OCI-LY7 (cell line): Measurements from ENCODE around the gene ZSCAN10. TPM values are rescaled to one million over a fixed set of nuclear protein-coding genes. Genes with fewer than 3 reads are reported as not detected.

Experiments used
- BruUV-seq: library from RNA; stranded (reverse); fragments of 400-500 nt; replicated peaks from 2 replicates; lab custom pipeline; 2021; lab: Mats Ljungman, UMichigan
- CTCF ChIA-PET: fragments of 300-600 bp; sonication (Branson Sonifier 250); formaldehyde crosslinking; loops from one replicate; lab custom pipeline; 2022; ENCODE audit warnings: antibody characterized with exemption; ENCODE audit not compliant: unreplicated experiment; lab: Charles Lee
- POLR2A ChIA-PET: fragments of 300-600 bp; sonication (Branson Sonifier 250); formaldehyde crosslinking; loops from one replicate; lab custom pipeline; 2022; ENCODE audit warnings: antibody characterized with exemption; lab: Charles Lee
- DNase-seq: peaks from one replicate; pipeline ENCODE4 v3.0.0-alpha.2; 2015; ENCODE audit warnings: low spot score
- H2AFZ ChIP-seq: fragments of 200-600 bp; sonication (generic), shearing (Covaris generic); 2 replicates; pipeline ENCODE4 v1.6.1; 2014; ENCODE audit warnings: mild to moderate bottlenecking, antibody characterized with exemption, low read length, moderate library complexity
- H3K27ac ChIP-seq: fragments of 200-600 bp; sonication (generic); 2 replicates; pipeline ENCODE4 v1.5.1; 2014; ENCODE audit warnings: mixed run types, low read depth, mild to moderate bottlenecking, moderate library complexity, low read length, inconsistent platforms; ENCODE audit not compliant: poor library complexity, severe bottlenecking
- H3K36me3 ChIP-seq: fragments of 200-600 bp; sonication (generic); 2 replicates; pipeline ENCODE4 v1.6.1; 2014; ENCODE audit warnings: mild to moderate bottlenecking, antibody characterized with exemption, low read length, moderate library complexity, mixed read lengths; ENCODE audit not compliant: insufficient read depth
- H3K4me1 ChIP-seq: fragments of 200-600 bp; sonication (generic); 2 replicates; pipeline ENCODE4 v1.5.1; 2014; ENCODE audit warnings: mild to moderate bottlenecking, low read length; ENCODE audit not compliant: insufficient read depth, poor library complexity, severe bottlenecking
- H3K4me2 ChIP-seq: fragments of 200-600 bp; sonication (generic); 2 replicates; pipeline ENCODE4 v1.6.1; 2014; ENCODE audit warnings: mild to moderate bottlenecking, low read length
- H3K4me3 ChIP-seq: fragments of 200-600 bp; sonication (generic); 2 replicates; pipeline ENCODE4 v1.5.1; 2014; ENCODE audit warnings: mild to moderate bottlenecking, low read depth, low read length; ENCODE audit not compliant: poor library complexity, severe bottlenecking
- H3K79me2 ChIP-seq: fragments of 200-600 bp; sonication (generic); 2 replicates; pipeline ENCODE4 v1.6.1; 2016; ENCODE audit warnings: low read depth, mild to moderate bottlenecking, low read length, moderate library complexity, mixed read lengths; ENCODE audit not compliant: insufficient read depth
- H3K9me2 ChIP-seq: fragments of 200-600 bp; sonication (generic); 2 replicates; pipeline ENCODE4 v1.6.1; 2016; ENCODE audit warnings: mild to moderate bottlenecking, low read length, mixed read lengths; ENCODE audit not compliant: insufficient read depth
- H3K9me3 ChIP-seq: fragments of 200-600 bp; sonication (generic); 2 replicates; pipeline ENCODE4 v1.6.1; 2014; ENCODE audit warnings: mild to moderate bottlenecking, mixed run types, low read length, mixed read lengths
- H4K20me1 ChIP-seq: fragments of 200-600 bp; sonication (generic); 2 replicates; pipeline ENCODE4 v1.6.1; 2014; ENCODE audit warnings: mild to moderate bottlenecking, antibody characterized with exemption, low read length, moderate library complexity, mixed read lengths; ENCODE audit not compliant: insufficient read depth
- CTCF ChIP-seq: fragments of 200-600 bp; sonication (generic); conservative IDR thresholded peaks from 2 replicates; pipeline ENCODE4 v1.5.1; 2014; ENCODE audit warnings: mild to moderate bottlenecking, antibody characterized with exemption, low read length, moderate library complexity, mixed read lengths
- EZH2phosphoT487 ChIP-seq: fragments of 200-600 bp; sonication (generic); IDR thresholded peaks from 2 replicates; pipeline ENCODE4 v1.6.1; 2018; ENCODE audit warnings: low read depth, borderline replicate concordance, mild to moderate bottlenecking, mixed run types, antibody characterized with exemption, low read length, moderate library complexity, mixed read lengths
- intact Hi-C: fragments of 100-400 bp; cut with micrococcal nuclease; formaldehyde crosslinking; loops from one replicate; pipeline ENCODE4 v1.10.0; 2022; ENCODE audit not compliant: unreplicated experiment
- total RNA-seq, 2 experiments: library from RNA; depleted of rRNA in 1 of 2; stranded (reverse); fragments of >200 nt in 1 of 2; shearing (Covaris generic) in 1 of 2; gene quantifications; 2 replicates each; pipeline ENCODE4 v1.2.3, GENCODE V29; 2014 to 2022

The ZSCAN10 gene
- total RNA-seq, 2 experiments from 2014 or later, result 0.09 to 0.49 TPM

- CTCF ChIA-PET, result interaction anchor here (0.6 kb wide), 1 partner anchor 1369 kb away, joined by 3 read pairs; no protein-coding TSS in a partner anchor
- intact Hi-C loops, result no loop called here
- Histone ChIP-seq H4K20me1 (no peaks in the 10 kb centered on the region), H3K36me3 (no peaks in the 10 kb centered on the region), H3K4me3 (peak within 1 kb of the TSS; percentile 61), H3K9me2 (no peaks in the 10 kb centered on the region), H3K4me1 (peaks cover 17% of the 10 kb centered on the region), H3K4me2 (peak within 1 kb of the TSS; percentile 73), H3K79me2 (no peaks in the 10 kb centered on the region), H2AFZ (peak within 1 kb of the TSS; percentile 36; the same call in 1 of the 2 replicates), H3K27ac (no peak within 1 kb of the TSS), H3K9me3 (no peaks in the 10 kb centered on the region)
- DNase-seq, result no peak
- POLR2A ChIA-PET, result interaction anchor here (1.3 kb wide), 1 partner anchor 15 kb away, joined by 5 read pairs; no protein-coding TSS in a partner anchor
- TF ChIP-seq EZH2phosphoT487, result no peak
- TF ChIP-seq CTCF, result no peak
- no TSS peak for BruUV-seq
Observed at GRCh38 chr16:3045758-3046640, 53.1 kb downstream of the ZSCAN10 start, which contains the start of gene MMP25. Gene MMP25 (plus strand): TSS chr16:3046561. CDS start chr16:3046918, 357 bp downstream.

- ChIA-PET CTCF (no interaction called here), POLR2A (interaction anchor here (1.3 kb wide), 1 partner anchor 13 kb away, joined by 5 read pairs; no protein-coding TSS in a partner anchor)
- Histone ChIP-seq H3K9me3 (no peaks in the 10 kb centered on the region), H4K20me1 (no peaks in the 10 kb centered on the region), H3K27ac (no peak overlapping the region), H3K36me3 (no peaks in the 10 kb centered on the region), H3K9me2 (no peaks in the 10 kb centered on the region), H3K4me2 (no peak overlapping the region), H3K4me1 (peaks cover 9% of the 10 kb centered on the region), H3K79me2 (no peaks in the 10 kb centered on the region), H3K4me3 (no peak overlapping the region), H2AFZ (no peak overlapping the region)
- intact Hi-C loops, result no loop called here
- DNase-seq, result no peak
- BruUV-seq, result no TSS peak
- TF ChIP-seq CTCF (no peak), EZH2phosphoT487 (no peak)
Observed at GRCh38 chr16:3044708-3045107, 54.4 kb downstream of the ZSCAN10 start.
